ENCODE measurements around the gene TRABD2B. TPM values are rescaled to one million over a fixed set of nuclear protein-coding genes. Genes with fewer than 3 reads are reported as not detected.

TRABD2B gene
- total and polyA plus RNA-seq, 2 of the 13 experiments (the other 11 are each of a cell fraction or from before 2014, with no cell fraction given), result 0.04 TPM; not detected in 1

DNA sequence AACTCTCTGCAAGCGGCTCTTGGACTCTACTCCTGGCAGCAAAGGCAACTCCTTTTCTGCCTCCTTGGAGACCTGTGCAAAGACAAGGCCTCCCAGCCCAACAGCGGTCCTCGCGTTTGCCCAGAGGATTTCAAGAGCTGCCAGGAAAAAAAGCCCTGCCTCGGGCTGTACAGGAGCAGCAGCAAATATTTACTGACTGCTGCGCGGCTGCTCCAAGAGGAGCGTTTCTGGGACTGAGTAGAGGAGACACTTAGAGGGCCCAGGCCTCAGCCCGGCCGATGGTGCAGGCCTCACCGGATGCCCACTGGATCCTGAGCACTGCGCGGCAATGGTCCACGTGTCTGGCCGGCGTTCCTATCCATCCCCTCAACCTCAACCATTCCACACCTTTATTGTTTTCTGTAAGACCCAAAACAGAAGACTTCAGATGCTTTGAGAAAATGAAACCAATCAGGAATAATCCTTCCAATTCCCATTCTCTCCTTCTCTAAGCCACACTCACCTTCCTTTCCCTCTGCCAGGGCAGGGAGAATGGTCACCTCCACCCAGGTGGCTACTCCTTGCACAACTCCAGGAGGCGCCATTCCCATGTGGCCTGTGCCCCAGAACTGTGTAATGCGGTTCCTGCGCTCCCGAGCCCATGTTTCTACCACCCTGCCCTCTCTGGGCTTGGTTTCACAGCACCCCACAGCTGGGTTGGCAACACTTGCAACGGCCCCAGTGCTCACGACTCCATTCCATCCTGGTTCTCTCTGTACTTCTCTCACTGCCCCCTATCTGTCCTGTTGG, 215.8 kb downstream of the TRABD2B start (continued):
- TF ChIP-seq, protein P1, sequence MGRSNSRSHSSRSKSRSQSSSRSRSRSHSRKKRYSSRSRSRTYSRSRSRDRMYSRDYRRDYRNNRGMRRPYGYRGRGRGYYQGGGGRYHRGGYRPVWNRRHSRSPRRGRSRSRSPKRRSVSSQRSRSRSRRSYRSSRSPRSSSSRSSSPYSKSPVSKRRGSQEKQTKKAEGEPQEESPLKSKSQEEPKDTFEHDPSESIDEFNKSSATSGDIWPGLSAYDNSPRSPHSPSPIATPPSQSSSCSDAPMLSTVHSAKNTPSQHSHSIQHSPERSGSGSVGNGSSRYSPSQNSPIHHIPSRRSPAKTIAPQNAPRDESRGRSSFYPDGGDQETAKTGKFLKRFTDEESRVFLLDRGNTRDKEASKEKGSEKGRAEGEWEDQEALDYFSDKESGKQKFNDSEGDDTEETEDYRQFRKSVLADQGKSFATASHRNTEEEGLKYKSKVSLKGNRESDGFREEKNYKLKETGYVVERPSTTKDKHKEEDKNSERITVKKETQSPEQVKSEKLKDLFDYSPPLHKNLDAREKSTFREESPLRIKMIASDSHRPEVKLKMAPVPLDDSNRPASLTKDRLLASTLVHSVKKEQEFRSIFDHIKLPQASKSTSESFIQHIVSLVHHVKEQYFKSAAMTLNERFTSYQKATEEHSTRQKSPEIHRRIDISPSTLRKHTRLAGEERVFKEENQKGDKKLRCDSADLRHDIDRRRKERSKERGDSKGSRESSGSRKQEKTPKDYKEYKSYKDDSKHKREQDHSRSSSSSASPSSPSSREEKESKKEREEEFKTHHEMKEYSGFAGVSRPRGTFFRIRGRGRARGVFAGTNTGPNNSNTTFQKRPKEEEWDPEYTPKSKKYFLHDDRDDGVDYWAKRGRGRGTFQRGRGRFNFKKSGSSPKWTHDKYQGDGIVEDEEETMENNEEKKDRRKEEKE (IDR thresholded peaks at IDR 0.05), result no peak
- peak; percentile 23 for TF ChIP-seq ZNF883 (CRISPR knock-in tag; IDR thresholded peaks at IDR 0.05; ENCODE audit: not compliant biosample characterization)
- TF ChIP-seq, protein P2, sequence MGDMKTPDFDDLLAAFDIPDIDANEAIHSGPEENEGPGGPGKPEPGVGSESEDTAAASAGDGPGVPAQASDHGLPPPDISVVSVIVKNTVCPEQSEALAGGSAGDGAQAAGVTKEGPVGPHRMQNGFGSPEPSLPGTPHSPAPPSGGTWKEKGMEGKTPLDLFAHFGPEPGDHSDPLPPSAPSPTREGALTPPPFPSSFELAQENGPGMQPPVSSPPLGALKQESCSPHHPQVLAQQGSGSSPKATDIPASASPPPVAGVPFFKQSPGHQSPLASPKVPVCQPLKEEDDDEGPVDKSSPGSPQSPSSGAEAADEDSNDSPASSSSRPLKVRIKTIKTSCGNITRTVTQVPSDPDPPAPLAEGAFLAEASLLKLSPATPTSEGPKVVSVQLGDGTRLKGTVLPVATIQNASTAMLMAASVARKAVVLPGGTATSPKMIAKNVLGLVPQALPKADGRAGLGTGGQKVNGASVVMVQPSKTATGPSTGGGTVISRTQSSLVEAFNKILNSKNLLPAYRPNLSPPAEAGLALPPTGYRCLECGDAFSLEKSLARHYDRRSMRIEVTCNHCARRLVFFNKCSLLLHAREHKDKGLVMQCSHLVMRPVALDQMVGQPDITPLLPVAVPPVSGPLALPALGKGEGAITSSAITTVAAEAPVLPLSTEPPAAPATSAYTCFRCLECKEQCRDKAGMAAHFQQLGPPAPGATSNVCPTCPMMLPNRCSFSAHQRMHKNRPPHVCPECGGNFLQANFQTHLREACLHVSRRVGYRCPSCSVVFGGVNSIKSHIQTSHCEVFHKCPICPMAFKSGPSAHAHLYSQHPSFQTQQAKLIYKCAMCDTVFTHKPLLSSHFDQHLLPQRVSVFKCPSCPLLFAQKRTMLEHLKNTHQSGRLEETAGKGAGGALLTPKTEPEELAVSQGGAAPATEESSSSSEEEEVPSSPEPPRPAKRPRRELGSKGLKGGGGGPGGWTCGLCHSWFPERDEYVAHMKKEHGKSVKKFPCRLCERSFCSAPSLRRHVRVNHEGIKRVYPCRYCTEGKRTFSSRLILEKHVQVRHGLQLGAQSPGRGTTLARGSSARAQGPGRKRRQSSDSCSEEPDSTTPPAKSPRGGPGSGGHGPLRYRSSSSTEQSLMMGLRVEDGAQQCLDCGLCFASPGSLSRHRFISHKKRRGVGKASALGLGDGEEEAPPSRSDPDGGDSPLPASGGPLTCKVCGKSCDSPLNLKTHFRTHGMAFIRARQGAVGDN (CRISPR knock-in tag; IDR thresholded peaks at IDR 0.05), result peak; percentile 97
- no peak for TF ChIP-seq ARHGAP35 (CRISPR knock-in tag; IDR thresholded peaks at IDR 0.05; ENCODE audit: borderline replicate concordance)
- TF ChIP-seq, protein P3, sequence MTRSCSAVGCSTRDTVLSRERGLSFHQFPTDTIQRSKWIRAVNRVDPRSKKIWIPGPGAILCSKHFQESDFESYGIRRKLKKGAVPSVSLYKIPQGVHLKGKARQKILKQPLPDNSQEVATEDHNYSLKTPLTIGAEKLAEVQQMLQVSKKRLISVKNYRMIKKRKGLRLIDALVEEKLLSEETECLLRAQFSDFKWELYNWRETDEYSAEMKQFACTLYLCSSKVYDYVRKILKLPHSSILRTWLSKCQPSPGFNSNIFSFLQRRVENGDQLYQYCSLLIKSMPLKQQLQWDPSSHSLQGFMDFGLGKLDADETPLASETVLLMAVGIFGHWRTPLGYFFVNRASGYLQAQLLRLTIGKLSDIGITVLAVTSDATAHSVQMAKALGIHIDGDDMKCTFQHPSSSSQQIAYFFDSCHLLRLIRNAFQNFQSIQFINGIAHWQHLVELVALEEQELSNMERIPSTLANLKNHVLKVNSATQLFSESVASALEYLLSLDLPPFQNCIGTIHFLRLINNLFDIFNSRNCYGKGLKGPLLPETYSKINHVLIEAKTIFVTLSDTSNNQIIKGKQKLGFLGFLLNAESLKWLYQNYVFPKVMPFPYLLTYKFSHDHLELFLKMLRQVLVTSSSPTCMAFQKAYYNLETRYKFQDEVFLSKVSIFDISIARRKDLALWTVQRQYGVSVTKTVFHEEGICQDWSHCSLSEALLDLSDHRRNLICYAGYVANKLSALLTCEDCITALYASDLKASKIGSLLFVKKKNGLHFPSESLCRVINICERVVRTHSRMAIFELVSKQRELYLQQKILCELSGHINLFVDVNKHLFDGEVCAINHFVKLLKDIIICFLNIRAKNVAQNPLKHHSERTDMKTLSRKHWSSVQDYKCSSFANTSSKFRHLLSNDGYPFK (CRISPR knock-in tag; IDR thresholded peaks at IDR 0.05; ENCODE audit: borderline replicate concordance), result no peak; the same call in 1 of the 2 replicates
- TF ChIP-seq TBX2 (CRISPR knock-in tag; IDR thresholded peaks at IDR 0.05; ENCODE audit: borderline replicate concordance), result 0 out of 2 replicates have a peak, but pooled peaks have one; percentile 39
- TF ChIP-seq, protein P4, sequence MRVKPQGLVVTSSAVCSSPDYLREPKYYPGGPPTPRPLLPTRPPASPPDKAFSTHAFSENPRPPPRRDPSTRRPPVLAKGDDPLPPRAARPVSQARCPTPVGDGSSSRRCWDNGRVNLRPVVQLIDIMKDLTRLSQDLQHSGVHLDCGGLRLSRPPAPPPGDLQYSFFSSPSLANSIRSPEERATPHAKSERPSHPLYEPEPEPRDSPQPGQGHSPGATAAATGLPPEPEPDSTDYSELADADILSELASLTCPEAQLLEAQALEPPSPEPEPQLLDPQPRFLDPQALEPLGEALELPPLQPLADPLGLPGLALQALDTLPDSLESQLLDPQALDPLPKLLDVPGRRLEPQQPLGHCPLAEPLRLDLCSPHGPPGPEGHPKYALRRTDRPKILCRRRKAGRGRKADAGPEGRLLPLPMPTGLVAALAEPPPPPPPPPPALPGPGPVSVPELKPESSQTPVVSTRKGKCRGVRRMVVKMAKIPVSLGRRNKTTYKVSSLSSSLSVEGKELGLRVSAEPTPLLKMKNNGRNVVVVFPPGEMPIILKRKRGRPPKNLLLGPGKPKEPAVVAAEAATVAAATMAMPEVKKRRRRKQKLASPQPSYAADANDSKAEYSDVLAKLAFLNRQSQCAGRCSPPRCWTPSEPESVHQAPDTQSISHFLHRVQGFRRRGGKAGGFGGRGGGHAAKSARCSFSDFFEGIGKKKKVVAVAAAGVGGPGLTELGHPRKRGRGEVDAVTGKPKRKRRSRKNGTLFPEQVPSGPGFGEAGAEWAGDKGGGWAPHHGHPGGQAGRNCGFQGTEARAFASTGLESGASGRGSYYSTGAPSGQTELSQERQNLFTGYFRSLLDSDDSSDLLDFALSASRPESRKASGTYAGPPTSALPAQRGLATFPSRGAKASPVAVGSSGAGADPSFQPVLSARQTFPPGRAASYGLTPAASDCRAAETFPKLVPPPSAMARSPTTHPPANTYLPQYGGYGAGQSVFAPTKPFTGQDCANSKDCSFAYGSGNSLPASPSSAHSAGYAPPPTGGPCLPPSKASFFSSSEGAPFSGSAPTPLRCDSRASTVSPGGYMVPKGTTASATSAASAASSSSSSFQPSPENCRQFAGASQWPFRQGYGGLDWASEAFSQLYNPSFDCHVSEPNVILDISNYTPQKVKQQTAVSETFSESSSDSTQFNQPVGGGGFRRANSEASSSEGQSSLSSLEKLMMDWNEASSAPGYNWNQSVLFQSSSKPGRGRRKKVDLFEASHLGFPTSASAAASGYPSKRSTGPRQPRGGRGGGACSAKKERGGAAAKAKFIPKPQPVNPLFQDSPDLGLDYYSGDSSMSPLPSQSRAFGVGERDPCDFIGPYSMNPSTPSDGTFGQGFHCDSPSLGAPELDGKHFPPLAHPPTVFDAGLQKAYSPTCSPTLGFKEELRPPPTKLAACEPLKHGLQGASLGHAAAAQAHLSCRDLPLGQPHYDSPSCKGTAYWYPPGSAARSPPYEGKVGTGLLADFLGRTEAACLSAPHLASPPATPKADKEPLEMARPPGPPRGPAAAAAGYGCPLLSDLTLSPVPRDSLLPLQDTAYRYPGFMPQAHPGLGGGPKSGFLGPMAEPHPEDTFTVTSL (CRISPR knock-in tag; IDR thresholded peaks at IDR 0.05; ENCODE audit: borderline replicate concordance), result 0 out of 2 replicates have a peak, but pooled peaks have one; percentile 40
- no peak for TF ChIP-seq SMAD9 (CRISPR knock-in tag; IDR thresholded peaks at IDR 0.05)
- TF ChIP-seq, protein P5, sequence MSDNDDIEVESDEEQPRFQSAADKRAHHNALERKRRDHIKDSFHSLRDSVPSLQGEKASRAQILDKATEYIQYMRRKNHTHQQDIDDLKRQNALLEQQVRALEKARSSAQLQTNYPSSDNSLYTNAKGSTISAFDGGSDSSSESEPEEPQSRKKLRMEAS (IDR thresholded peaks at IDR 0.05), result peak; percentile 78
- TF ChIP-seq RCOR2 (CRISPR knock-in tag; IDR thresholded peaks at IDR 0.05), result peak; percentile 21; the same call in 1 of the 2 replicates
- TF ChIP-seq MYC (CRISPR knock-in tag; IDR thresholded peaks at IDR 0.05; ENCODE audit: borderline replicate concordance), result peak; percentile 18; the same call in 1 of the 2 replicates
